ENCODE data around the gene TCP10L.
"Not testable (repeated sequence)": the region's sequence is repeated elsewhere in the genome, so short reads cannot be mapped to it uniquely, and the experiment has no call there.

- not testable (repeated sequence) for TF ChIP-seq CTCF (conservative IDR thresholded peaks at IDR 0.05 in 1 of 2, IDR thresholded peaks at IDR 0.05 in 1 of 2; ENCODE audit: extremely low read depth in 1 of 2, insufficient read depth in 1 of 2, low read depth in 1 of 2, low read length in 2 of 2); EZH2 (IDR thresholded peaks at IDR 0.05; ENCODE audit: borderline replicate concordance, low read length)
Measured at GRCh38 chr21:32543056-32543455, 42.3 kb downstream of the TCP10L start.
